ENCODE measurements around the gene HAT1.

HAT1 gene

GRCh38 chr2:171939743-171940071, 17.4 kb downstream of the HAT1 start:
- TF ChIP-seq CTCF (IDR thresholded peaks at IDR 0.05; ENCODE audit: low read length, missing control alignments): no peak
- DNase-seq (ENCODE audit: low read depth): no peak
- H3K4me3 ChIP-seq (replicated peaks; ENCODE audit: low read depth, low read length): no peak overlapping the region

- no peak overlapping the region for H3K4me3 ChIP-seq (replicated peaks; ENCODE audit: low read depth, low read length)
- DNase-seq (ENCODE audit: low read depth): no peak
- no peak for TF ChIP-seq CTCF (IDR thresholded peaks at IDR 0.05; ENCODE audit: low read length, missing control alignments)
Measured at GRCh38 chr2:171941316-171941699, 19.0 kb downstream of the HAT1 start.

- H3K4me3 ChIP-seq (replicated peaks; ENCODE audit: low read depth, low read length): no peak overlapping the region
- TF ChIP-seq CTCF (IDR thresholded peaks at IDR 0.05; ENCODE audit: low read length, missing control alignments): no peak
- DNase-seq (ENCODE audit: low read depth): no peak
Measured at GRCh38 chr2:171943869-171944268, 21.6 kb downstream of the HAT1 start.

GRCh38 chr2:171952276-171952675, 30.0 kb downstream of the HAT1 start:
- DNase-seq (ENCODE audit: low read depth): no peak
- no peak for TF ChIP-seq CTCF (IDR thresholded peaks at IDR 0.05; ENCODE audit: low read length, missing control alignments)
- H3K4me3 ChIP-seq (replicated peaks; ENCODE audit: low read depth, low read length): no peak overlapping the region

GRCh38 chr2:171952748-171953147, 30.5 kb downstream of the HAT1 start:
- no peak overlapping the region for H3K4me3 ChIP-seq (replicated peaks; ENCODE audit: low read depth, low read length)
- no peak for TF ChIP-seq CTCF (IDR thresholded peaks at IDR 0.05; ENCODE audit: low read length, missing control alignments)
- DNase-seq (ENCODE audit: low read depth): no peak

GRCh38 chr2:171956135-171956825, 34.0 kb downstream of the HAT1 start:
- no peak overlapping the region for H3K4me3 ChIP-seq (replicated peaks; ENCODE audit: low read depth, low read length)
- no peak for TF ChIP-seq CTCF (IDR thresholded peaks at IDR 0.05; ENCODE audit: low read length, missing control alignments)
- no peak for DNase-seq (ENCODE audit: low read depth)

- peak; percentile 8 for DNase-seq (ENCODE audit: low read depth)
- H3K4me3 ChIP-seq (replicated peaks; ENCODE audit: low read depth, low read length): no peak overlapping the region
- TF ChIP-seq CTCF (IDR thresholded peaks at IDR 0.05; ENCODE audit: low read length, missing control alignments): no peak
Measured at GRCh38 chr2:171957061-171957460, 34.8 kb downstream of the HAT1 start.
